ENCODE measurements around the gene EXOSC1. TPM values are rescaled to one million over a fixed set of nuclear protein-coding genes. Genes with fewer than 3 reads are reported as not detected.

The EXOSC1 gene
- total RNA-seq, 4 donors from 2014 or later = 24.0 to 35.1 (median 28.5) TPM

DNA sequence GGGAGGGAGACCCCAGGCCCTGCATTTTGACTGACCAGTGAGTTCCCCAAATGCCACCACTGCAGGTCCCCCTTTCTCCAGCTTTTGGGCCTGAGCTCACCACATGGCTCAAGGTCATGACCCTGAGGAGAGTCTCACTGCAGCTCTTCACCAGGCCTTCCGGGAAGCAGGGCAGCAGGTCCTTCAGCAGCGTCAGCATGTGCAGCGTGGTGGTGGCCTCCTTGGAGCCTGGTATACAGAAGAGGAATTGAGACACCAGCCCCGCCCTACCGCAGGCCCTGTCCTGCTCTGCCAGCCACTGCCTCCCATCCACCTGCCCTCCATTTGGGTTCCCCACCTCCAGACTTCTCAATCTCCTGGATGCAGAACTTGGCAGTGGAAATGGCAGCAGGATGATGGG is 57.7 kb downstream of the EXOSC1 start:
- Histone ChIP-seq H3K27ac (no peak overlapping the region), H3K4me1 (no peaks in the 10 kb centered on the region), H3K36me3 (peaks cover 94% of the 10 kb centered on the region), H3K9me3 (no peaks in the 10 kb centered on the region), H3K27me3 (no peaks in the 10 kb centered on the region), H3K4me3 (no peak overlapping the region)
- no peak for DNase-seq (ENCODE audit: low spot score in 2 of 2)
- 98% methylated on average over 5 of the region's 5 CpGs for WGBS
- TF ChIP-seq, protein P1, sequence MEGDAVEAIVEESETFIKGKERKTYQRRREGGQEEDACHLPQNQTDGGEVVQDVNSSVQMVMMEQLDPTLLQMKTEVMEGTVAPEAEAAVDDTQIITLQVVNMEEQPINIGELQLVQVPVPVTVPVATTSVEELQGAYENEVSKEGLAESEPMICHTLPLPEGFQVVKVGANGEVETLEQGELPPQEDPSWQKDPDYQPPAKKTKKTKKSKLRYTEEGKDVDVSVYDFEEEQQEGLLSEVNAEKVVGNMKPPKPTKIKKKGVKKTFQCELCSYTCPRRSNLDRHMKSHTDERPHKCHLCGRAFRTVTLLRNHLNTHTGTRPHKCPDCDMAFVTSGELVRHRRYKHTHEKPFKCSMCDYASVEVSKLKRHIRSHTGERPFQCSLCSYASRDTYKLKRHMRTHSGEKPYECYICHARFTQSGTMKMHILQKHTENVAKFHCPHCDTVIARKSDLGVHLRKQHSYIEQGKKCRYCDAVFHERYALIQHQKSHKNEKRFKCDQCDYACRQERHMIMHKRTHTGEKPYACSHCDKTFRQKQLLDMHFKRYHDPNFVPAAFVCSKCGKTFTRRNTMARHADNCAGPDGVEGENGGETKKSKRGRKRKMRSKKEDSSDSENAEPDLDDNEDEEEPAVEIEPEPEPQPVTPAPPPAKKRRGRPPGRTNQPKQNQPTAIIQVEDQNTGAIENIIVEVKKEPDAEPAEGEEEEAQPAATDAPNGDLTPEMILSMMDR (IDR thresholded peaks at IDR 0.05) = no peak
- no peak for TF ChIP-seq EP300 (IDR thresholded peaks at IDR 0.05)
- TF ChIP-seq POLR2AphosphoS5 (IDR thresholded peaks at IDR 0.05) = no peak
- no peak for TF ChIP-seq POLR2A (IDR thresholded peaks at IDR 0.05)

Other genes starting within 250 kb of the EXOSC1 start
- 10 to 100 TPM in 3 of 4 donors, 1 to 10 TPM in 1; 8.0 to 12.8 (median 11.2) TPM for gene ARHGAP19, start 153.4 kb downstream of the EXOSC1 start, total RNA-seq
- gene FRAT1, start 126.7 kb downstream of the EXOSC1 start, total RNA-seq = 1 to 10 TPM; 5.2 to 8.4 (median 7.2) TPM
- gene FRAT2, start 111.3 kb downstream of the EXOSC1 start, total RNA-seq = 10 to 100 TPM; 30.9 to 58.0 (median 38.4) TPM
- 10 to 100 TPM; 24.5 to 49.3 (median 48.6) TPM for gene RRP12, start 44.7 kb downstream of the EXOSC1 start, total RNA-seq
- 100 to 1,000 TPM; 106 to 238 (median 209) TPM for gene PGAM1, start 19.8 kb downstream of the EXOSC1 start, total RNA-seq
- gene ZDHHC16, start 169 bp upstream of the EXOSC1 start, total RNA-seq = 10 to 100 TPM; 24.5 to 35.8 (median 28.2) TPM
- gene MMS19, start 52.4 kb upstream of the EXOSC1 start, total RNA-seq = 100 to 1,000 TPM; 111 to 238 (median 118) TPM
- 10 to 100 TPM; 15.2 to 50.8 (median 36.4) TPM for gene UBTD1, start 52.9 kb upstream of the EXOSC1 start, total RNA-seq
- gene ANKRD2, start 126.8 kb upstream of the EXOSC1 start, total RNA-seq = 1 to 10 TPM in 2 of 4 donors, under 1 TPM in 1, not detected in 1; 0.45 to 2.5 (median 2.0) TPM
- gene HOGA1, start 138.4 kb upstream of the EXOSC1 start, total RNA-seq = 1 to 10 TPM in 3 of 4 donors, under 1 TPM in 1; 0.80 to 6.2 (median 4.0) TPM
- gene C10orf62, start 143.7 kb upstream of the EXOSC1 start, total RNA-seq = not detected
- gene MORN4, start 187.5 kb upstream of the EXOSC1 start, total RNA-seq = 1 to 10 TPM; 1.3 to 5.6 (median 2.4) TPM
- 10 to 100 TPM; 13.2 to 24.0 (median 20.9) TPM for gene PI4K2A, start 194.7 kb upstream of the EXOSC1 start, total RNA-seq
- 100 to 1,000 TPM; 118 to 178 (median 142) TPM for gene AVPI1, start 241.2 kb upstream of the EXOSC1 start, total RNA-seq